PC-9 (cell line): Measurements from ENCODE around the gene FREM2. TPM values are rescaled to one million over a fixed set of nuclear protein-coding genes. Genes with fewer than 3 reads are reported as not detected.

Experiments
- BruUV-seq: library from RNA; stranded (reverse); fragments of 400-500 nt; replicated peaks from 2 replicates; lab custom pipeline; 2021; lab: Mats Ljungman, UMichigan
- CTCF ChIA-PET: fragments of 300-600 bp; sonication (Branson Sonifier 250); formaldehyde crosslinking; loops from one replicate; lab custom pipeline; 2022; ENCODE audit warnings: antibody characterized with exemption; lab: Charles Lee
- POLR2A ChIA-PET: fragments of 300-600 bp; sonication (Branson Sonifier 250); formaldehyde crosslinking; loops from one replicate; lab custom pipeline; 2022; ENCODE audit warnings: antibody characterized with exemption; ENCODE audit not compliant: unreplicated experiment; lab: Charles Lee
- DNase-seq, 2 experiments: peaks; one replicate each; pipeline versions ENCODE4 v3.0.0 to v3.0.0-alpha.2; 2015 to 2022; ENCODE audit warnings: mixed read lengths in 1 of 2
- H2AFZ ChIP-seq: fragments of 200-600 bp; sonication (generic); 2 replicates; pipeline ENCODE4 v1.8.1; 2017; ENCODE audit warnings: antibody characterized with exemption
- H3F3A ChIP-seq: fragments of 200-600 bp; sonication (generic); 2 replicates; pipeline ENCODE4 v1.8.1; 2017; ENCODE audit warnings: antibody characterized with exemption, mild to moderate bottlenecking, low read depth; ENCODE audit not compliant: insufficient read depth
- H3K27ac ChIP-seq: fragments of 200-600 bp; sonication (generic); 2 replicates; pipeline ENCODE4 v1.6.1; 2016; ENCODE audit warnings: mixed run types
- H3K27me3 ChIP-seq: fragments of 200-600 bp; sonication (generic); 2 replicates; pipeline ENCODE4 v1.6.1; 2016; ENCODE audit warnings: low read depth, mixed run types; ENCODE audit not compliant: insufficient read depth
- H3K36me3 ChIP-seq: fragments of 200-600 bp; sonication (generic); 2 replicates; pipeline ENCODE4 v1.6.1; 2016; ENCODE audit warnings: low read depth, mixed run types
- H3K4me1 ChIP-seq: fragments of 200-600 bp; sonication (generic); replicated peaks from 2 replicates; pipeline ENCODE4 v1.6.1; 2016; ENCODE audit warnings: mixed run types; ENCODE audit not compliant: insufficient read depth
- H3K4me2 ChIP-seq: fragments of 200-600 bp; sonication (generic); 2 replicates; pipeline ENCODE4 v1.6.1; 2017; ENCODE audit warnings: mixed run types
- H3K4me3 ChIP-seq: fragments of 200-600 bp; sonication (generic); 2 replicates; pipeline ENCODE4 v1.6.1; 2016; ENCODE audit warnings: mixed run types
- H3K79me2 ChIP-seq: fragments of 200-600 bp; sonication (generic); 2 replicates; pipeline ENCODE4 v1.6.1; 2017; ENCODE audit warnings: low read depth, mixed run types
- H3K9me2 ChIP-seq: fragments of 200-600 bp; sonication (generic); 2 replicates; pipeline ENCODE4 v1.8.1; 2017; ENCODE audit warnings: mild to moderate bottlenecking; ENCODE audit not compliant: insufficient read depth
- H3K9me3 ChIP-seq: fragments of 200-600 bp; sonication (generic); 2 replicates; pipeline ENCODE4 v1.8.1; 2016; ENCODE audit warnings: low read depth; ENCODE audit not compliant: insufficient read depth
- H4K20me1 ChIP-seq: fragments of 200-600 bp; sonication (generic); 2 replicates; pipeline ENCODE4 v1.8.1; 2017; ENCODE audit not compliant: insufficient read depth
- CTCF ChIP-seq: fragments of 200-600 bp; sonication (generic); conservative IDR thresholded peaks from 2 replicates; pipeline ENCODE4 v1.6.1; 2017; ENCODE audit warnings: mixed run types, antibody characterized with exemption, mild to moderate bottlenecking, moderate library complexity
- EZH2 ChIP-seq: fragments of 200-600 bp; sonication (generic); IDR thresholded peaks from 2 replicates; pipeline ENCODE4 v1.8.0; 2017; ENCODE audit warnings: antibody characterized with exemption, low read depth
- intact Hi-C: fragments of 100-400 bp; cut with micrococcal nuclease; formaldehyde crosslinking; loops from one replicate; pipeline ENCODE4 v1.10.0; 2022; ENCODE audit not compliant: unreplicated experiment
- total RNA-seq: library from RNA; stranded (reverse); gene quantifications from 2 replicates; pipeline ENCODE4 v1.2.3, GENCODE V29; 2021

The FREM2 gene
- total RNA-seq, 1 experiment from 2014 or later: 0.65 TPM

GRCh38 chr13:38898481-38898880, 211.6 kb downstream of the FREM2 start:
- H3K27me3 ChIP-seq: no peaks in the 10 kb centered on the region
- intact Hi-C loops: no loop called here
- DNase-seq: no peak
- TF ChIP-seq EZH2 (no peak), CTCF (no peak)
- no peak overlapping the region for H2AFZ ChIP-seq
- no peaks in the 10 kb centered on the region for H3K9me2 ChIP-seq
- no peak overlapping the region for H3K4me2 ChIP-seq
- BruUV-seq: no TSS peak
- ChIA-PET CTCF (no interaction called here), POLR2A (no interaction called here)
- no peak overlapping the region for H3K27ac ChIP-seq
- H3K36me3 ChIP-seq: no peaks in the 10 kb centered on the region
- no peak overlapping the region for H3K4me3 ChIP-seq
- no peaks in the 10 kb centered on the region for H3K4me1 ChIP-seq
- H3K9me3 ChIP-seq: no peaks in the 10 kb centered on the region
- no peaks in the 10 kb centered on the region for H4K20me1 ChIP-seq
- H3F3A ChIP-seq: no peaks in the 10 kb centered on the region
- H3K79me2 ChIP-seq: no peaks in the 10 kb centered on the region

- Histone ChIP-seq H3K27me3 (no peaks in the 10 kb centered on the region), H3K9me2 (no peaks in the 10 kb centered on the region), H3K4me3 (no peak overlapping the region), H3K4me2 (no peak overlapping the region), H3K79me2 (no peaks in the 10 kb centered on the region), H2AFZ (no peak overlapping the region), H3F3A (no peaks in the 10 kb centered on the region), H4K20me1 (no peaks in the 10 kb centered on the region), H3K9me3 (no peaks in the 10 kb centered on the region), H3K27ac (no peak overlapping the region), H3K4me1 (no peaks in the 10 kb centered on the region), H3K36me3 (no peaks in the 10 kb centered on the region)
- POLR2A ChIA-PET: interaction anchor here (0.6 kb wide), 1 partner anchor 15 kb away, joined by 3 read pairs; no protein-coding TSS in a partner anchor
- BruUV-seq: no TSS peak
- TF ChIP-seq EZH2 (no peak), CTCF (no peak)
- DNase-seq: no peak
- CTCF ChIA-PET: interaction anchor here (0.8 kb wide), 1 partner anchor 15 kb away, joined by 4 read pairs; no protein-coding TSS in a partner anchor
- intact Hi-C loops: no loop called here
Observed at GRCh38 chr13:38899571-38899970, 212.7 kb downstream of the FREM2 start.

- BruUV-seq: no TSS peak
- ChIA-PET POLR2A (no interaction called here), CTCF (interaction anchor here (0.8 kb wide), 1 partner anchor 15 kb away, joined by 4 read pairs; no protein-coding TSS in a partner anchor)
- no peak for TF ChIP-seq CTCF
- TF ChIP-seq EZH2: no peak
- Histone ChIP-seq H3F3A (no peaks in the 10 kb centered on the region), H3K9me3 (no peaks in the 10 kb centered on the region), H4K20me1 (no peaks in the 10 kb centered on the region), H3K27me3 (no peaks in the 10 kb centered on the region), H3K27ac (no peak overlapping the region), H2AFZ (no peak overlapping the region), H3K9me2 (no peaks in the 10 kb centered on the region), H3K4me3 (no peak overlapping the region), H3K4me2 (no peak overlapping the region), H3K79me2 (no peaks in the 10 kb centered on the region), H3K4me1 (0 out of 2 replicates have a peak, but pooled peaks cover 1% of the 10 kb centered on the region), H3K36me3 (no peaks in the 10 kb centered on the region)
- intact Hi-C loops: no loop called here
- no peak for DNase-seq
Observed at GRCh38 chr13:38900188-38900587, 213.3 kb downstream of the FREM2 start.
